ENCODE results near the gene ZNF140. TPM values are rescaled to one million over a fixed set of nuclear protein-coding genes. Genes with fewer than 3 reads are reported as not detected.
A peak's percentile ranks its signal among the peaks of the same experiment; 100 is the strongest.

ZNF140 gene
- total and polyA plus RNA-seq, 7 experiments from 2014 or later: 11.2 to 30.7 (median 22.9) TPM

DNA sequence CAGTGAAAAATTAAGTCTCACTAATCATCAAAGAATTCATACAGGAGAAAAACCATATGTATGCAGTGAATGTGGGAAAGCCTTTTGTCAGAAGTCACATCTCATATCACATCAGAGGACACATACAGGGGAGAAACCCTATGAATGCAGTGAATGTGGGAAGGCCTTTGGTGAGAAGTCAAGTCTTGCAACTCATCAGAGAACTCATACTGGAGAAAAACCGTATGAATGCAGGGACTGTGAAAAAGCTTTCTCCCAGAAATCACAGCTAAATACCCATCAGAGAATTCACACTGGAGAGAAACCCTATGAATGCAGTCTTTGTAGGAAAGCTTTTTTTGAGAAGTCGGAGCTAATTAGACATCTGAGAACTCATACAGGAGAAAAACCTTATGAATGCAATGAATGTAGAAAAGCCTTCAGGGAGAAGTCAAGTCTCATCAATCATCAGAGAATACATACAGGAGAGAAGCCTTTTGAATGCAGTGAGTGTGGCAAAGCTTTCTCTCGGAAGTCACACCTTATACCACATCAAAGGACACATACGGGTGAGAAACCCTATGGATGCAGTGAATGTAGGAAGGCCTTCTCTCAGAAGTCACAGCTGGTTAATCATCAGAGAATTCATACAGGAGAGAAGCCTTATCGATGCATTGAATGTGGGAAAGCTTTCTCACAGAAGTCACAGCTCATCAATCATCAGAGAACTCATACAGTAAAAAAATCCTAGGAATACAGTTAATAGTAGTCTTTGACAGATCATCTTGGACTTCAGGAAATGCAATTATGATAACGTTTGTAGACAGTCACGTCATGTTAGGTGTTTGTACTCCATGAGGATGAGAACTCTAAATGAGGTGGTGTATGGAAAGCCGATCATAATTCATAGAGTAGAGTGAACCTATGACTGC, 22.3 kb upstream of the ZNF140 start:
- ATAC-seq: no peak
- peaks cover 6 to 90% (median 69%) of the 10 kb centered on the region in 11 donors for H3K9me3 Mint-ChIP-seq
- no peaks in the 10 kb centered on the region for H3K27me3 ChIP-seq (ENCODE audit: control insufficient read depth in 2 of 2, insufficient read depth in 2 of 2, low read length in 2 of 2)
- H3K27ac ChIP-seq (ENCODE audit: low read depth, low read length): no peak overlapping the region
- H3K9me3 ChIP-seq (ENCODE audit: control insufficient read depth in 2 of 3, low read length in 3 of 3): peaks cover 52 to 81% (median 74%) of the 10 kb centered on the region in 3 experiments
- H3K36me3 Mint-ChIP-seq: peaks cover 28 to 61% (median 51%) of the 10 kb centered on the region in 5 donors
- H3K27me3 Mint-ChIP-seq: no peaks in the 10 kb centered on the region
- peak overlapping the region in 2 of 10 donors; percentile 19 to 27 for H3K4me3 Mint-ChIP-seq
- H3K4me1 ChIP-seq (ENCODE audit: control insufficient read depth in 2 of 2, insufficient read depth in 2 of 2, low read length in 2 of 2): no peaks in the 10 kb centered on the region
- no peaks in the 10 kb centered on the region for H3K4me1 Mint-ChIP-seq
- H3K27ac Mint-ChIP-seq: peak overlapping the region in 4 of 9 donors; percentile 5 to 81 (median 33)
- CTCF ChIA-PET: no interaction called here
- no peak for DNase-seq
- POLR2A ChIA-PET: interaction anchor here (0.7 kb wide), 1 partner anchor 69 kb away, joined by 3 read pairs; no protein-coding TSS in a partner anchor
- peaks cover 4 to 22% (median 8%) of the 10 kb centered on the region in 3 experiments for H3K36me3 ChIP-seq (ENCODE audit: control insufficient read depth in 2 of 3, insufficient read depth in 3 of 3, low read length in 3 of 3)
- H3K4me3 ChIP-seq (ENCODE audit: low read length): peak overlapping the region; percentile 38
- intact Hi-C loops (cut with micrococcal nuclease): no loop called here

DNA sequence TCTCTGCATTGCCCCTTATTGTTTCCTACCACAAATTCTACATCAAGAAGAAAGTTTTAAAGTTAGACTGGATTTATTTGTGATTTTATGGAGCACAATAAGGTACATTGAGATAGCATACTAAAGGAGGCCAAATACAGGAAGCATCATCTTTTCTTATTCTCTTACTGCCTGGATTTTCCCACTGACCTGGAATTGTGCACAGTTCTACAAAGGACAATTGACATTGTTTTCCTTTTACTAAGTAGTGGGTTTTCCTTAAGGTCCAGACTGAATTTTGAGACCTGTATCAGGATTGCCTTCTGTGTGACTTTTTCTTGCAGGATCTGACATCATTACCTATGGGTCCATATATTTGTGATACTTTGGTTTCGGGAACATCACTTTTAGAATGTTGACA, 18.8 kb upstream of the ZNF140 start:
- no peak overlapping the region for H3K4me3 ChIP-seq (ENCODE audit: low read length)
- intact Hi-C loops (cut with micrococcal nuclease): no loop called here

DNA sequence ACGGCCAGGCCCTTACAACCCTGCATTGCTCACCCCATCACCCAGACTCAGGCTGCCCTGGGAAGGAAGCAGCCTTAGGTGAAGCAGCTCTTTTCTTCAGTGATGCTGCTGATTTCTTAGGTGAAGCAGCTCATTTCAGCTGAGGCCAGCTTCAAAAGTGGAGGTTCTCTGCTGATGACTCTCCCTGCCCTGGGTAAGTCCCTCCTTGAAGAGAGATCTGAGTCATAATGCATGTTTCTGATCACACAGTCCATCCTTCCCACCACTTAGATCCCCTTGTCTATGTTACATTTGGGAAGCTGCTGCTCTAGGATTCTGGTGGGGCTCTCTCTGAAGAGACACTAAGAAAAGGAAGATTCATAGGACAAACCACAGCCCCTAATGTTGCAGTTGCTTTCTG, 17.2 kb upstream of the ZNF140 start:
- peaks cover 43 to 98% (median 83%) of the 10 kb centered on the region in 3 experiments for H3K9me3 ChIP-seq (ENCODE audit: control insufficient read depth in 2 of 3, low read length in 3 of 3)
- H3K27me3 ChIP-seq (ENCODE audit: control insufficient read depth in 2 of 2, insufficient read depth in 2 of 2, low read length in 2 of 2): no peaks in the 10 kb centered on the region
- DNase-seq (no peak), ATAC-seq (no peak)
- Mint-ChIP-seq H3K27ac (no peak overlapping the region), H3K36me3 (peaks cover 8 to 40% (median 21%) of the 10 kb centered on the region in 5 donors), H3K9me3 (peaks cover 3 to 96% (median 77%) of the 10 kb centered on the region in 11 donors), H3K4me3 (no peak overlapping the region), H3K4me1 (no peaks in the 10 kb centered on the region), H3K27me3 (no peaks in the 10 kb centered on the region)
- H3K4me3 ChIP-seq (ENCODE audit: low read length): peak overlapping the region; percentile 1
- POLR2A ChIA-PET: interaction anchor here (0.6 kb wide), 1 partner anchor 101 kb away, joined by 8 read pairs; no protein-coding TSS in a partner anchor
- intact Hi-C loops (cut with micrococcal nuclease): no loop called here
- no peaks in the 10 kb centered on the region for H3K4me1 ChIP-seq (ENCODE audit: control insufficient read depth in 2 of 2, insufficient read depth in 2 of 2, low read length in 2 of 2)
- CTCF ChIA-PET: no interaction called here
- H3K36me3 ChIP-seq (ENCODE audit: control insufficient read depth in 2 of 3, insufficient read depth in 3 of 3, low read length in 3 of 3): peaks cover 0 to 4% (median 0%) of the 10 kb centered on the region in 3 experiments
- no peak overlapping the region for H3K27ac ChIP-seq (ENCODE audit: low read depth, low read length)

More for the DNA sequence above, 18.8 kb upstream of the ZNF140 start:
- peaks cover 3 to 96% (median 79%) of the 10 kb centered on the region in 11 donors for H3K9me3 Mint-ChIP-seq
- no peak overlapping the region for H3K27ac Mint-ChIP-seq
- H3K27me3 ChIP-seq (ENCODE audit: control insufficient read depth in 2 of 2, insufficient read depth in 2 of 2, low read length in 2 of 2): no peaks in the 10 kb centered on the region
- no peak overlapping the region for H3K4me3 Mint-ChIP-seq
- H3K4me1 Mint-ChIP-seq: no peaks in the 10 kb centered on the region
- H3K27ac ChIP-seq (ENCODE audit: low read depth, low read length): no peak overlapping the region
- ATAC-seq (no peak), DNase-seq (no peak)
- peaks cover 0 to 10% (median 0%) of the 10 kb centered on the region in 3 experiments for H3K36me3 ChIP-seq (ENCODE audit: control insufficient read depth in 2 of 3, insufficient read depth in 3 of 3, low read length in 3 of 3)
- peaks cover 59 to 100% (median 94%) of the 10 kb centered on the region in 3 experiments for H3K9me3 ChIP-seq (ENCODE audit: control insufficient read depth in 2 of 3, low read length in 3 of 3)
- peaks cover 19 to 49% (median 35%) of the 10 kb centered on the region in 5 donors for H3K36me3 Mint-ChIP-seq
- H3K27me3 Mint-ChIP-seq: no peaks in the 10 kb centered on the region
- ChIA-PET POLR2A (no interaction called here), CTCF (no interaction called here)
- no peaks in the 10 kb centered on the region for H3K4me1 ChIP-seq (ENCODE audit: control insufficient read depth in 2 of 2, insufficient read depth in 2 of 2, low read length in 2 of 2)

DNA sequence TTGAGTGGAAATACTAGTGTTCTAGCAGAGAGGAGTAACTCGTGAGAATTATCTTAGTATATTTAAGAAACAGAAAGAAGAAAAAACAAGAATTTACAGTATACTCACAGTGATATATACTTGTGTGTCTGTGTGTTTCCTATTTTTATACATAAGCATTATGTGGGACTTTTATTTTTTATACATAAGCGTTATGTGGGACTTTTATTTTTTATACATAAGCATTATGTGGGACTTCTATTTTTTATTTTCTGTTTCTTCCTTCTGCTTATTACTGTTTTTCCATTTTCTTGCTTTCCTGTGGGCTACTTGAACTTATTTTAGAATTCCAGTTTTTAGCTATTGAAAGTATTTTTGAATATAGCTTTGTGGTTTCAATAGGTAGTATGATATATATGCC, 6.9 kb upstream of the ZNF140 start:
- Mint-ChIP-seq H3K27me3 (no peaks in the 10 kb centered on the region), H3K4me1 (no peaks in the 10 kb centered on the region), H3K4me3 (no peak overlapping the region), H3K9me3 (peaks cover 10 to 92% (median 53%) of the 10 kb centered on the region in 11 donors), H3K36me3 (peaks cover 4 to 33% (median 10%) of the 10 kb centered on the region in 5 donors), H3K27ac (no peak overlapping the region)
- H3K36me3 ChIP-seq (ENCODE audit: control insufficient read depth in 2 of 3, insufficient read depth in 3 of 3, low read length in 3 of 3): no peaks in the 10 kb centered on the region
- H3K4me1 ChIP-seq (ENCODE audit: control insufficient read depth in 2 of 2, insufficient read depth in 2 of 2, low read length in 2 of 2): no peaks in the 10 kb centered on the region
- ChIA-PET CTCF (no interaction called here), POLR2A (interaction anchor here (0.6 kb wide), 1 partner anchor 36 kb away, joined by 3 read pairs; no protein-coding TSS in a partner anchor)
- H3K4me3 ChIP-seq (ENCODE audit: low read length): no peak overlapping the region
- no peak overlapping the region for H3K27ac ChIP-seq (ENCODE audit: low read depth, low read length)
- peaks cover 0 to 80% (median 15%) of the 10 kb centered on the region in 3 experiments for H3K9me3 ChIP-seq (ENCODE audit: control insufficient read depth in 2 of 3, low read length in 3 of 3)
- no peak for ATAC-seq
- DNase-seq: no peak
- H3K27me3 ChIP-seq (ENCODE audit: control insufficient read depth in 2 of 2, insufficient read depth in 2 of 2, low read length in 2 of 2): no peaks in the 10 kb centered on the region
- intact Hi-C loops (cut with micrococcal nuclease): no loop called here

DNA sequence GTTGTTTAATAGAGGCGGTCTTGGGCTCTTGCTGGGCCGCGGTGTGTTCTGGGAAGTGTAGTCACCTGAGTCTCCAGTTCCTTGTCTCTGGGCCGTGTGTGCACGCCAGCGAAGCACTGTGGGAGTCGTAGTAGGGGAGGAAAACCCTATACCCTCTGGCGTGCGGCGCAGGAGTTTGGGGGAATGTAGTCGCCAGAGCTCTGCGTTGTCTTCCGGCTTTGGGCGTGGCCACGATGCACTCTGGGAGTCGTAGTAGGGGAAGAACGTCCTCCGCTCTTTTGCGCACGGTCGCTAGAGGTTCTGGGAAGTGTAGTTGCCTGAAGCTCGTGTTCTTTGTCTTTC, 726 bp upstream of the ZNF140 start:
- ATAC-seq (peak; percentile 85), DNase-seq (peak in 5 of 9 donors; percentile 79 to 99 (median 93))
- intact Hi-C loops (cut with micrococcal nuclease): loop anchor here (1.0 kb wide), 11 partner anchors 43 to 370 kb away; partner anchors contain the start of genes CHFR (in 2 of the 2), ZNF10 (in 2 of the 2), ZNF26 (in 2 of the 2) and ZNF268 (in 2 of the 2)
- Mint-ChIP-seq H3K27me3 (no peaks in the 10 kb centered on the region), H3K27ac (no peak overlapping the region), H3K36me3 (peaks cover 25 to 58% (median 39%) of the 10 kb centered on the region in 5 donors), H3K4me1 (peaks cover 0 to 22% (median 10%) of the 10 kb centered on the region in 7 donors), H3K4me3 (no peak overlapping the region), H3K9me3 (peaks cover 14 to 72% (median 39%) of the 10 kb centered on the region in 11 donors)
- Histone ChIP-seq H3K9me3 (ENCODE audit: control insufficient read depth in 2 of 3, low read length in 3 of 3) (peaks cover 6 to 75% (median 30%) of the 10 kb centered on the region in 3 experiments), H3K4me1 (ENCODE audit: control insufficient read depth in 2 of 2, insufficient read depth in 2 of 2, low read length in 2 of 2) (peaks cover 7 to 11% of the 10 kb centered on the region in 2 donors), H3K36me3 (ENCODE audit: control insufficient read depth in 2 of 3, insufficient read depth in 3 of 3, low read length in 3 of 3) (peaks cover 7 to 35% (median 14%) of the 10 kb centered on the region in 3 experiments), H3K27ac (ENCODE audit: low read depth, low read length) (peak overlapping the region; percentile 100), H3K4me3 (ENCODE audit: low read length) (peak overlapping the region; percentile 94), H3K27me3 (ENCODE audit: control insufficient read depth in 2 of 2, insufficient read depth in 2 of 2, low read length in 2 of 2) (no peaks in the 10 kb centered on the region)
- POLR2A ChIA-PET: interaction anchor here (0.6 to 3.1 kb wide), 8 partner anchors 34 to 193 kb away, joined by 3 to 26 read pairs (median 5); partner anchors contain the start of genes CHFR, ZNF10, ZNF26 and ZNF268
- CTCF ChIA-PET: interaction anchor here (0.6 to 1.5 kb wide), 4 partner anchors 19 to 248 kb away, joined by 3 to 5 read pairs (median 4); partner anchors contain the start of gene ZNF268

DNA sequence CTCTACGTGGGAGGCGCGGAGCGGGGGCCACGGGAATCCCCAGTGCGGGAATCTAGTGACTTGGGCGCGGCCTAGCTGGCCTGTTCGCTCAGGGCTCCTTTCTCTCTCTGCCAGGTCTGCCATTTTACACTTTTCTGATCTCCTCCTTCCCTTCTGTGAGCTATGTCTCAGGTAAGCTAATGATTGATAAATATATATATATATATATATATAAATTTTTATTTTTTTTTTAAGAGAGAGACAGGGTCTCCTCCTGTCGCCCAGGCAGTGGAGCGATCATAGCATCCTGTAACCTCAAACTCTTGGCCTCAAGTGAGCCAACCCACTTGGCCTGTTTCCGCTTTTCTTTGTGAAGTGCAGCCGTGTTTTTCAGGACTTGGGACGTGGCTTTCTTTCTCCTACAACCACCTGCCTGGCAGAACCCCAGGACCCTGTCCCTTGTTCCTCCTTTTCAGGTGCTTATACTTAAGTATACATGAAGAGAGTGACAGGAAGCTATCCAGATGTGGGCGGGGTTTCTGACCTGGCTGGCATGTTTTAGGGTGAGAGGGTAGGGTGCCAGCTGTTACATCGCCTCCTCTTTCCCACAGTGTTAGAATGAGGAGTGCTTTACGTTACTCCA, 547 bp downstream of the ZNF140 start:
- Mint-ChIP-seq H3K9me3 (peaks cover 14 to 76% (median 41%) of the 10 kb centered on the region in 11 donors), H3K27me3 (no peaks in the 10 kb centered on the region), H3K4me3 (no peak overlapping the region), H3K36me3 (peaks cover 28 to 70% (median 52%) of the 10 kb centered on the region in 5 donors), H3K4me1 (peaks cover 0 to 22% (median 10%) of the 10 kb centered on the region in 7 donors), H3K27ac (peak overlapping the region in 1 of 9 donors; percentile 41)
- peaks cover 11 to 48% (median 27%) of the 10 kb centered on the region in 3 experiments for H3K36me3 ChIP-seq (ENCODE audit: control insufficient read depth in 2 of 3, insufficient read depth in 3 of 3, low read length in 3 of 3)
- ChIA-PET CTCF (interaction anchor here (0.7 to 1.5 kb wide), 2 partner anchors 100 kb away, joined by 3 to 4 read pairs; partner anchors contain the start of gene ZNF268), POLR2A (interaction anchor here (1.3 to 3.1 kb wide), 3 partner anchors 49 to 100 kb away, joined by 7 to 26 read pairs (median 23); partner anchors contain the start of genes ZNF10, ZNF26, ZNF268 and ZNF891)
- H3K4me3 ChIP-seq (ENCODE audit: low read length): peak overlapping the region; percentile 94
- DNase-seq (peak in 1 of 9 donors; percentile 9), ATAC-seq (peak; percentile 47)
- intact Hi-C loops (cut with micrococcal nuclease): no loop called here
- H3K27ac ChIP-seq (ENCODE audit: low read depth, low read length): peak overlapping the region; percentile 100
- H3K9me3 ChIP-seq (ENCODE audit: control insufficient read depth in 2 of 3, low read length in 3 of 3): peaks cover 6 to 75% (median 35%) of the 10 kb centered on the region in 3 experiments
- H3K27me3 ChIP-seq (ENCODE audit: control insufficient read depth in 2 of 2, insufficient read depth in 2 of 2, low read length in 2 of 2): no peaks in the 10 kb centered on the region
- peaks cover 7 to 11% of the 10 kb centered on the region in 2 donors for H3K4me1 ChIP-seq (ENCODE audit: control insufficient read depth in 2 of 2, insufficient read depth in 2 of 2, low read length in 2 of 2)
